ENCODE measurements around the gene JAKMIP1. TPM values are rescaled to one million over a fixed set of nuclear protein-coding genes. Genes with fewer than 3 reads are reported as not detected.

JAKMIP1 gene
- total and polyA plus RNA-seq, 12 donors = 0.14 to 5.3 (median 2.9) TPM; not detected in 2

DNA sequence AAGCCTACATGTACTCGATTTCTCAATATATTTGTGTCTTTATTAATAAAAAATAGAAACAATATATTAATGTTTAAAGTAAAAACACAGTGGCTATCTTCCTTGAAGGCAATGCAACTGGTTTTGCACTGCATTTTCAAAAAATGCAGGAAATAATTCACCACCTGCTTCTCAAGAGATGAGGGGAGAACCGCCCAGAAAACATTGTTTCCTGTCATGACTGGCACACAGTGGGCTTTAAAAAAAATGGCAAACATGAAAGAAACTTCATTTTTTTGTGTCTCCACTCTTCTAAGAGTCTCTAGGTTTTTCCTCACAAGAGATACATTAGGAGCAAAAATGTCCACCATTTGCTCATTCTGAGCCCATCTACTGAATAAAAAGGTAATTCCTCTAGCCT is 131.4 kb downstream of the JAKMIP1 start:
- H3K27me3 ChIP-seq = no peaks in the 10 kb centered on the region
- 65 to 75% (median 69%) methylated on average over 2 of the region's 2 CpGs for WGBS, 4 donors

GRCh38 chr4:6065934-6066590 is 134.3 kb downstream of the JAKMIP1 start:
- no peak for TF ChIP-seq CTCF (IDR thresholded peaks at IDR 0.05)
- no peak for TF ChIP-seq POLR2A (IDR thresholded peaks at IDR 0.05)
- Histone ChIP-seq H3K9me3 (replicated peaks in 1 of 3) (no peaks in the 10 kb centered on the region), H3K4me3 (no peak overlapping the region), H3K4me1 (replicated peaks in 1 of 2) (no peaks in the 10 kb centered on the region), H3K36me3 (replicated peaks in 1 of 2) (no peaks in the 10 kb centered on the region), H3K27ac (no peak overlapping the region), H3K27me3 (no peaks in the 10 kb centered on the region)
- DNase-seq = no peak
- intact Hi-C loops (cut with DNase I) = no loop called here
- 71 to 82% (median 73%) methylated on average over 10 of the region's 10 CpGs for WGBS, 4 donors

More for the DNA sequence above, 131.4 kb downstream of the JAKMIP1 start:
- TF ChIP-seq POLR2A (IDR thresholded peaks at IDR 0.05) (no peak), CTCF (IDR thresholded peaks at IDR 0.05) (no peak)
- no peaks in the 10 kb centered on the region for H3K9me3 ChIP-seq (replicated peaks in 1 of 3)
- no peak overlapping the region for H3K27ac ChIP-seq
- intact Hi-C loops (cut with DNase I) = no loop called here
- H3K4me1 ChIP-seq (replicated peaks in 1 of 2) = no peaks in the 10 kb centered on the region
- no peak overlapping the region for H3K4me3 ChIP-seq
- DNase-seq = no peak
- H3K36me3 ChIP-seq (replicated peaks in 1 of 2) = no peaks in the 10 kb centered on the region

GRCh38 chr4:6065166-6065565 is 135.2 kb downstream of the JAKMIP1 start:
- Histone ChIP-seq H3K27ac (no peak overlapping the region), H3K36me3 (replicated peaks in 1 of 2) (no peaks in the 10 kb centered on the region), H3K4me3 (no peak overlapping the region), H3K4me1 (replicated peaks in 1 of 2) (no peaks in the 10 kb centered on the region), H3K9me3 (replicated peaks in 1 of 3) (no peaks in the 10 kb centered on the region), H3K27me3 (no peaks in the 10 kb centered on the region)
- 93 to 97% (median 96%) methylated on average over 4 to 5 of the region's 5 CpGs for WGBS, 4 donors
- DNase-seq = no peak
- intact Hi-C loops (cut with DNase I) = no loop called here
- TF ChIP-seq CTCF (IDR thresholded peaks at IDR 0.05) = no peak
- TF ChIP-seq POLR2A (IDR thresholded peaks at IDR 0.05) = no peak

- Histone ChIP-seq H3K27me3 (no peaks in the 10 kb centered on the region), H3K36me3 (replicated peaks in 1 of 2) (no peaks in the 10 kb centered on the region), H3K27ac (no peak overlapping the region), H3K9me3 (replicated peaks in 1 of 3) (no peaks in the 10 kb centered on the region), H3K4me3 (no peak overlapping the region), H3K4me1 (replicated peaks in 1 of 2) (no peaks in the 10 kb centered on the region)
- no peak for DNase-seq
- TF ChIP-seq POLR2A (IDR thresholded peaks at IDR 0.05) (no peak), CTCF (IDR thresholded peaks at IDR 0.05) (no peak)
- WGBS, 4 donors = 76 to 87% (median 82%) methylated on average over 7 of the region's 7 CpGs
- intact Hi-C loops (cut with DNase I) = no loop called here
These were observed 136.0 kb downstream of the JAKMIP1 start for GRCh38 chr4:6064383-6064782.
